Heart left ventricle (tissue), 13 donors: Measurements from ENCODE around the gene TMIE.

Experiments used
- CTCF ChIP-seq, 12 donors: fragments of 200-600 bp; sonication (generic) in 4 of 12; IDR thresholded peaks; one replicate each; pipeline versions ENCODE4 v1.5.0 to v1.8.0; 2018 to 2022; ENCODE audit warnings: antibody characterized with exemption in 12 of 12, mild to moderate bottlenecking in 5 of 12
- POLR2A ChIP-seq, 2 donors: fragments of 450-650 bp; IDR thresholded peaks; one replicate each; pipeline ENCODE4 v1.6.1; 2017; ENCODE audit warnings: antibody characterized with exemption in 2 of 2, mild to moderate bottlenecking in 2 of 2, moderate library complexity in 2 of 2
- donor health status: ischemic (EF 13 %, LVEDD 7.1; RV severe dilation, severe dysfunction).
- donor health status: DM: no; HTN: yes; CAD: no.
- donor health status: DM: no; HTN: no; CAD: no.
- donor health status: ischemic (EF 25% LVEDD 6.9; RV normal size, moderate dysfunction).
- donor health status: ischemic (EF 25% LVEDD 5.7; RV mildly dilated, moderate dysfunction).
- donor health status: ischemic (EF 35%, LVEDD 5.7; RV mildly dilated, moderate dysfunction).
- donor health status: nonischemic (EF 11% LVEDD 7.7; RV severe dilation, severe dysfunction).
- donor health status: DM: yes; HTN: yes; CAD: no.
- donor health status: PGD.
- donor health status: ischemic (EF 29% LVEDD 5.4; RV normal size, mild dysfunction).
- donor health status: nonischemic (EF 23%, LVEDD 6.1; RV moderate dilation, normal function).

- TF ChIP-seq CTCF (IDR thresholded peaks at IDR 0.05) (no peak), POLR2A (IDR thresholded peaks at IDR 0.05) (no peak)
Measured at GRCh38 chr3:46674031-46674845, 27.0 kb upstream of the TMIE start.
